HK-2 (cell line): ENCODE measurements around the gene IVD.

Experiments used
- DNase-seq: peaks from one replicate; pipeline ENCODE4 v3.0.0-alpha.2; 2018; ENCODE audit not compliant: unreplicated experiment

IVD gene

GRCh38 chr15:40405501-40406381 lies at the start of gene IVD:
Gene IVD, plus strand, starts transcription at chr15:40405795. Its CDS starts 33 bp downstream, at chr15:40405828.
- peak; percentile 91 for DNase-seq

DNA sequence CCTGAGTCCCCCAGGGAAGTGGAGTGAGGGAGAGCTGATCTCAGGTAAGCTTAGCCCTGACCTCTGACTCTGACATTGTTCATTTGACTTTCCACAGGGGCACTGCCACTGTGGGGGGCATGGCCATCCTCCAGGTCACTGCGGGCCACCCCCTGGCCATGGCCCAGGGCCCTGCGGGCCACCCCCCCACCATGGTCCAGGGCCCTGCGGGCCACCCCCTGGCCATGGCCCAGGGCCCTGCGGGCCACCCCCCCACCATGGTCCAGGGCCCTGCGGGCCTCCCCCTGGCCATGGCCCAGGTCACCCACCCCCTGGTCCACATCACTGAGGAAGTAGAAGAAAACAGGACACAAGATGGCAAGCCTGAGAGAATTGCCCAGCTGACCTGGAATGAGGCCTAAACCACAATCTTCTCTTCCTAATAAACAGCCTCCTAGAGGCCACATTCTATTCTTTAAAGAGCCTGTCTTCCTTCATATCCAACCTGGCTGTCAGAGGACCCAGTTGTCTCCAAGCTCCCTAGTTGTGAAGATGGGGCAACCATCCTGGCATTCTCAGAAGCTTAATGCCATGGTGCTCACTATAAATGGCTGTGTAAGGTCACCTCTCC lies 49.5 kb upstream of the IVD start:
- DNase-seq: no peak

GRCh38 chr15:40357246-40357645 lies 48.3 kb upstream of the IVD start:
- DNase-seq: no peak

DNA sequence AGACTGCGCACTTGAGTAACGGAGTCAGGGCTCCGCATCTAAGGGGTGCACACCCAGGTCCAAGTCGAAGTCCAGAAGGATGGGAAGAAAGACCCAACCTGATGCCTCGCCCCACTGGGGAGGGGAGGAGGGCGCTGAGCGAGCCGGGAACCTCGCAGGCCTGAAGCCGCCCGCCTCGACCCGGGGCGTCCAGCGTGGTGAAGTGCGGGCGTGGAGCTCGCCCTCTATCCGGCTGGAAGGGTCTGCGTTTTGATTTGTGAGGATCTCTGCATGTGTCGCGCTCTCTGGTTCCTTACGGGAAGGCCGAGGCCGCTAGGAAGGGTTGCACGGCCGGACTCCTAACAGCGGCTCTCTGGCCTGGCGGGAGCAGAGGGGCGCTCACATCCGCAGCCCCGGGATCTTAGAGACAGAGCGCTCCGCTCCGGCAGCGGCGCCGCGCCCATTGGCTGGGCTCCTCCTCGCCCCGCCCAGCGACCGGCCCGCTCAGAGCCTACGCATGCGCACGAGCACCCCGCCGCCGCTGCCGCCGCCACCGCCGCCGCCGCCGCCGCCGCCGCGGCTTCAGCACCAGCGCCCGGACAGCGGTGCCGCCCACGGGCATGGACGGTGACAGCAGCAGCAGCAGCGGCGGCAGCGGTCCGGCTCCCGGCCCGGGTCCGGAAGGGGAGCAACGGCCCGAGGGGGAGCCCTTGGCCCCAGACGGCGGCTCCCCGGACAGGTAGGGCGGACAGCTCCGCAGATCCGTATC lies 47.7 kb upstream of the IVD start, which contains the start of gene DISP2:
DISP2 (plus strand) TSS at position 497 of the 748 bp plus-strand sequence; CDS start at position 600, 103 bp downstream.
- peak; percentile 85 for DNase-seq

- peak; percentile 54 for DNase-seq
Observed at GRCh38 chr15:40358471-40359353, 46.9 kb upstream of the IVD start.

DNA sequence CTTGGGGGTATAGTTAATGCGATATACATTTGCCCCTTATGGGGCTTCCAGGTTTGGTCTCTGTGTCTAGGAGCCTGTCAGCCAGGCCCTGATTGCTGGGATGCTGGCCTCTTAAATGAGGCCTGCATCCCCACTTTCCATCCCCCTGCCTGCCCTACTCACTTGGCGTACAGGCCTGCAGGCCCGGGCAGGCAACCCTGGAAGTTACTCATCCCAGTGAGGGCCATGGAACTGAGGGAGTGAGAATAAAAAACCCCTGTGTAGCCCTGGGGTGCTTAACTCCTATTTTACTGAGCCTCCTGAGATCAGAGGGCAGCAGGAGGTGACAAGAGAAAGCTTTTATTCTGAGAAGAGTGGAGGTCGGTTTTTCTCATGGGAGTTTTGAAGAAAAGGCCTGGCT lies 45.6 kb upstream of the IVD start:
- DNase-seq: no peak

- no peak for DNase-seq
Observed at GRCh38 chr15:40361640-40362039, 44.0 kb upstream of the IVD start.

GRCh38 chr15:40363611-40364010 lies 42.0 kb upstream of the IVD start:
- no peak for DNase-seq

GRCh38 chr15:40364251-40364650 lies 41.3 kb upstream of the IVD start:
- no peak for DNase-seq

- DNase-seq: no peak
Observed at GRCh38 chr15:40365016-40365415, 40.6 kb upstream of the IVD start.

GRCh38 chr15:40365624-40366456 lies 39.8 kb upstream of the IVD start:
- no peak for DNase-seq

GRCh38 chr15:40366457-40367370 lies 38.9 kb upstream of the IVD start:
- DNase-seq: no peak

- no peak for DNase-seq
Observed at GRCh38 chr15:40367371-40367685, 38.3 kb upstream of the IVD start.

- DNase-seq: peak; percentile 83
Observed at GRCh38 chr15:40367686-40368611, 37.6 kb upstream of the IVD start.

- no peak for DNase-seq
Observed at GRCh38 chr15:40368719-40369473, 36.7 kb upstream of the IVD start.

DNA sequence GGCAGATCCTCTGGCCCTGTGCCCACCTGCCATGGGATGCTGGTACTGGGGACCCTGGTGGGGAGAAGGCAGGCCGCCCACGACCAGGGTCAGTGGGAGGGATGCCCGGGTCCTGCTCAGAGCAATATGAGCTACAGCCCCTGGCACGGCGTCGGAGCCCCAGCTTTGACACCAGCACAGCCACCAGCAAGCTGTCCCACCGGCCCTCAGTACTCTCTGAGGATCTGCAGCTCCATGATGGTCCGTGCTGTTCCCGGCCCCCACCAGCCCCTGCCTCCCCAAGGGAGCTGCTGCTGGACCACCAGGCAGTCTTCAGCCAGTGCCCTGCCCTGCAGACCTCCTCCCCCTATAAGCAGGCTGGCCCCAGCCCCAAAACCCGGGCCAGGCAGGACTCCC lies 36.1 kb upstream of the IVD start:
- DNase-seq: no peak

DNA sequence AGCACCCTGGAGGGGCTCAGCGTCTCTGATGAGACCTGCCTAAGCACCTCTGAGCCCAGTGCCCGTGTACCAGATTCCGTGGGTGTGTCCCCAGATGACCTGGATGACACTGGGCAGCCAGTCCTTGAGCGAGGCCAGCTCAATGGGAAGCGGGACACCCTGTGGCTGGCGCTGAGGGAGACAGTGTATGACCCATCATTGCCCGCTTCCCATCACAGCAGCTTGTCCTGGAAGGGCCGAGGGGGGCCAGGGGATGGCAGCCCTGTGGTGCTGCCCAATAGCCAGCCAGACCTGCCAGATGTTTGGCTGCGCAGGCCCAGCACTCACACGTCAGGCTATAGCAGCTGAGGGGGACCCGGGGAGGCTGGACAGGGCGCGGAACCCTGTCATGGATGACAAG lies 35.6 kb upstream of the IVD start:
- DNase-seq: no peak

DNA sequence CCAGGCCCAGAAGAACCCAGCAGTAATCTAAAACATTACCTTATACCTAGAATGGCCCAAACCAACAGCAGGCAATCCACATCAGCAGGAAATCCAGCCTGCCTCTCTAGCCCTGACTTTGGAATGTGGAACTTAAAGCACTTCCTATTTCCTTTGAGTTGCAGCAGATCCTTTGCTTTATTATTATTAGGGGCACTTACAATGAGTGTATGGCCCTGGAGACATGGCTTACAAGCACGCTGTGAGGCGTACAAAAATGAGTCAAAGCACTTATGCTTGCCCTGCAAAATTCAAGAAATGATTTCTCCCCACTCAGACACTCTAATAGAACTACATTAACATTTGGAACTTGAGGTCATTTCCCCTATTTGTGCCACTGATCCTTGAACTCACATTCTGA lies 32.6 kb upstream of the IVD start:
- no peak for DNase-seq
